ENCODE results near the gene BRF1.

GRCh38 chr14:105301103-105301914 lies 508 bp upstream of the BRF1 start:
- TF ChIP-seq CTCF (IDR thresholded peaks at IDR 0.05; ENCODE audit: insufficient read depth, low read length, poor library complexity, severe bottlenecking) = no peak
- TF ChIP-seq EZH2phosphoT487 (conservative IDR thresholded peaks at IDR 0.05; ENCODE audit: low read length) = no peak

All from SU-DHL-6 (cell line).